Stimulated activated CD4-positive, alpha-beta T cell treated with anti-CD3 and anti-CD28 coated beads, Interleukin-12 subunit alpha, Interleukin-12 subunit beta, amount 100 ng/mL, for 48 hours (primary cell): Measurements from ENCODE around the gene GPN2.
"Not testable (repeated sequence)": the region's sequence is repeated elsewhere in the genome, so short reads cannot be mapped to it uniquely, and the experiment has no call there.

Experiments
- DNase-seq, 3 donors: peaks; one replicate each; pipeline ENCODE4 v3.0.0-alpha.2; 2020; ENCODE audit warnings: low read depth in 2 of 3, low spot score in 1 of 3

The GPN2 gene

GRCh38 chr1:26858160-26858559 is 31.9 kb downstream of the GPN2 start:
- DNase-seq = no peak

GRCh38 chr1:26857473-26858060 is 32.5 kb downstream of the GPN2 start:
- no peak for DNase-seq

DNA sequence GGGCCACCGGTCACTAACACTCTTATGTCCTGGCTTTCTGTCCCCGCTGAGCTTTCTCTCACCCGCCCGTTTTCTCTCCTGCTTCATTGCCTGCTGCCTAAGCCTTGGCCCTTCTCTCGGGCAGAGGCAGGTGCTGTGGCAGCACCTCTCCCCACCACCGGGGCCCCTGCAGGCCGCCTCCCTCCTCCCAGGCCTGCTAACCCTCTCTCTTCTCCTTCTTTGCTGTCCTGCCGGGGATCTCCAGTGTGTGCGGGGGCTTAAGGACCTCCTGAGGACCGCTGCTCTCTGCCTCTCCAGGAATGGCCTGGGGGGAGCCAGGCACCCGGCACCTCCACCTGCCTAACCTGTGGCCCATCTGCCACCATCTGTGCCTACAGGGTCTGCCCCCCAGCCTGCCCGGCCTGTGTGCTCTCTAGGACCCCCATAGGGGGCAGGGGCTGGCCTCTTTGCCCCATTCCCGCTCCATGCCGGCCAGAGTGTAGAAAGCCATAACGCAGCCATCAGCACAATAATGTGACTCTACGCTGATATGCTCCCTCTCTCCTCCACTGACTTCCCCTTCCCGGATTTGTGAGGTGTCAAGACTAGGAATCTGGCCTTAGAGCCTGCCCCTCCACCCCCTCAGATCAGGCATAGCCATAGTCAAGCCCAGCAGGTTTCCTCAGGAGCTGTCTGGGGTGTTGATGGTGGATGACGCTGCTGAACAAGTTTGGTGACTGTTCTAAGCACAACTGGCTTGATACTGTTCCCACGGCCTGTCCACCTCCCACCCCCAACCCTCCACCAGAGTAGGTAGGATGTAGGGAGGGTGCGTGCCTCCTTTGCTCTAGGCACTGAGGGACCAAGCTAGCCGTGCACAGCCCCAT is 33.2 kb downstream of the GPN2 start:
- no peak for DNase-seq

GRCh38 chr1:26856181-26856580 is 33.9 kb downstream of the GPN2 start:
- DNase-seq = no peak

DNA sequence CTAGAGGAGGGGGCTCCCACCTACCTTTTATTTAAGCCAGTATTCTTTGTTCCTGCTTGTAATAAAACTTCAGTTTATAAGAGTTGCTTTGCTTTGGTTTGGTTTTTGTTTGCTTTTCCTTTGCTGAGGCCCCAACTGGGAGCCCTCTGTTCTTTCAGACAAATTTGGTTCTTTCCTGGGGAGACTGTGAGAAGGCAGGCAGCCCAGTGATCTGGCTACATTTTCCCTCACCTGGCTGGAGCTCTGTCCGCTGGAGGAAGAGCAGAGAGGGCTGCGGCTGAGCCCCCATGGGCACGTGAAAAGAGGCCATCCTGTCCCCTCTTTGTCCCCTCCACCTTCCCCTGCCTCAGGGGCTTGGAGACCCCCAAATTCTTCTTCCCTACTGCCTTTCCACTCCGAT is 34.4 kb downstream of the GPN2 start:
- no peak for DNase-seq

GRCh38 chr1:26854906-26855305 is 35.2 kb downstream of the GPN2 start:
- DNase-seq = no peak

DNA sequence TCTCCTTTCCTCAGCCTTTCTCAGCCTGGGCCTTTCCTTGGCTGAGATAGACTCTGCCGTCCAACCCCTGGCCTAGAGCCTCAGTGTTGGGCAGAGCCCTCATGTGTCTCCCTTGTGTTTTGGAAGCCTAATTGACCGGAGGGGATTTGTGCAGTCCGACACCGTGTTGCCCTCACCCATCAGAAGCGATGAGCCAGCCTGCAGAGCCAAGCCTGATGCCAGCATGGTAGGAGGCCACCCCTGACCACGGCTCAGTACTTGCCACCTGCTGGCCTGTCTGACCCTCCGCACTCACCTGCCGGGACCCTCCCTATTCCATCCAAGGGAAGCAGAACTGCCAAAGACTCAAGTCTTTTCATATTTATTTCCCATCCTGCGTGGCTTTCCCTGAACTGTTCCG is 36.5 kb downstream of the GPN2 start:
- no peak for DNase-seq

- DNase-seq = peak; percentile 57 to 77 (median 74)
Measured at GRCh38 chr1:26853156-26853555, 36.9 kb downstream of the GPN2 start.

- DNase-seq = no peak
Measured at GRCh38 chr1:26852701-26853100, 37.4 kb downstream of the GPN2 start.

DNA sequence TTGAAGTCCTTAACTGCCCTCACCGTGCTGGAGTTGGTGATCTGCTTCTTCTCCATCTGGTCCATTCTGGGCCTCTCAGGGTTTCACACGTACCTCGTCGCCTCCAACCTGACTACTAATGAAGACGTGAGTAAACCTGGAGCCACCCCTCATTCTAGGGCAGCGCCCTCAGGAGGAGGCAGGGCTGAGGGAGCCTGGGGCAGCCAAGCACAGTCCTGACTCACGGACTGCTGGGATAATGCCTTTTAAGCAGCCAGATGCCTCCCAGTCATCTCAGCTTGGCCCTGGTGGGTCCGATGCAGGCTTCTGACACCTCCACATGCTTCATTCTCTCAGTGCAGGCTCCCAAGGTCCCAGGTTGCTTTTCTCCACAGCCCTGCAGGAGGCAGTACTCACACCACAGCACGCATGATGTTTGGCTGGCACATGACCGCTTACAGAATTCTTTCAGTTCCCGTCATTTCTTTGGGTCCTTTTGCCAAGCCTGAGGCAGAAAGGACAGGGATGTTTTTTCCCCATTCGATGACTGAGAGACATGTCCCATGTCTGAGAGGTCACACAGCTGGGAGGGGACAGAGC is 38.9 kb downstream of the GPN2 start:
- DNase-seq = no peak

GRCh38 chr1:26848941-26849774 is 40.9 kb downstream of the GPN2 start:
- DNase-seq = no peak

DNA sequence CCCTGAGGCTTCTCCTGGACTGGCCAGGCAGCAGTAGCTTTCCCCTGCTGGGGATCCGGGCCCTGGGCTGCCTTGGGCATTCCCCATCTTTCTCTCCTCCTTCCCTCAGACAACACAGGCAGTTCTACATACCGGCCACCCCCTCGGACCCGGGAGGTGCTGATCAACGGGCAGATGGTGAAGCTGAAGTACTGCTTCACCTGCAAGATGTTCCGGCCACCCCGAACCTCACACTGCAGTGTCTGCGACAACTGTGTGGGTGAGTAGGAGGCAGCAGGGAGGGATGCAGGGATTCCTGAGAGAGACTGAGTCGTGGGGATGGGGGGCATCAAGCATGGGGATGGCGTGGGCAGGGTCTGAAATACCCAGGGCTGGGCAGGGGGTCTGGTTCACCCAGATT is 41.6 kb downstream of the GPN2 start:
- no peak for DNase-seq

DNA sequence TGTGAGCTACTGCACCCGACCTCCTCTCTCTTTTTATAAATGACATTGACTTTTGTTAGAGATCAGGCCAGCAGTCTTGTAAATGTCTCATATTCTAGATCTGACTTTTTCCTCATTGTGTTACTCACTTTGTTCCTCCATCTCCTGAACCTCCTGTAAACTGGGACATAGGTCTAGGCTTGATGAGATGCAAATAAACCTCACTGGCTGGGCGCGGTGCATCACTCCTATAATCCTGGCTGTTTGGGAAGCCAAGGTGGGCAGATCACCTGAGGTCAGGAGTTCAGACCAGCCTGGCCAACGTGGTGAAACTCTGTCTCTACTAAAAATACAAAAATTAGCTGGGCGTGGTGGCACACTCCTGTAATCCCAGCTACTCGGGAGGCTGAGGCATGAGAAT is 42.3 kb downstream of the GPN2 start:
- not testable (repeated sequence) for DNase-seq

GRCh38 chr1:26844424-26845196 is 45.5 kb downstream of the GPN2 start:
- no peak for DNase-seq

DNA sequence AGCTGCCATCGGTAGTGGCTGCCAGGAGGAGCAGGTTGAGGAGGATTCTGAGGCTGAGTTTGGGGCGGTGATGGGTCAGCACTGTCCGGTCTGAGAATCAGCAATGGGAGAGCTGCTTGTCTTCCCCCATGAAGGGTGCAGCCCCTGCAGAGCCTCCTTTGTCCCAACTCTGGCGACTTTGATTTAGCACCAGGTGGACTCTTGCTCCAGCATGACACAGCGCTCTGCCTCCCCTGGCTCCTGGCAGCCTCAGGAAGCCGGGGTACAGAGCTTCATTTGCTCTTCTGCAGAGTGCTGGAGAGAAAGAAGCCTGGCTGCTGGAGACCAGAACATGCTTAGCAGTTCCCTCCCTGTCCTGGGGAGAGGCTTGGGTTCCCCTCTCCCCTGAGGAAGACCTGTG is 50.3 kb downstream of the GPN2 start:
- DNase-seq = no peak

GRCh38 chr1:26839339-26839722 is 50.8 kb downstream of the GPN2 start:
- no peak for DNase-seq

DNA sequence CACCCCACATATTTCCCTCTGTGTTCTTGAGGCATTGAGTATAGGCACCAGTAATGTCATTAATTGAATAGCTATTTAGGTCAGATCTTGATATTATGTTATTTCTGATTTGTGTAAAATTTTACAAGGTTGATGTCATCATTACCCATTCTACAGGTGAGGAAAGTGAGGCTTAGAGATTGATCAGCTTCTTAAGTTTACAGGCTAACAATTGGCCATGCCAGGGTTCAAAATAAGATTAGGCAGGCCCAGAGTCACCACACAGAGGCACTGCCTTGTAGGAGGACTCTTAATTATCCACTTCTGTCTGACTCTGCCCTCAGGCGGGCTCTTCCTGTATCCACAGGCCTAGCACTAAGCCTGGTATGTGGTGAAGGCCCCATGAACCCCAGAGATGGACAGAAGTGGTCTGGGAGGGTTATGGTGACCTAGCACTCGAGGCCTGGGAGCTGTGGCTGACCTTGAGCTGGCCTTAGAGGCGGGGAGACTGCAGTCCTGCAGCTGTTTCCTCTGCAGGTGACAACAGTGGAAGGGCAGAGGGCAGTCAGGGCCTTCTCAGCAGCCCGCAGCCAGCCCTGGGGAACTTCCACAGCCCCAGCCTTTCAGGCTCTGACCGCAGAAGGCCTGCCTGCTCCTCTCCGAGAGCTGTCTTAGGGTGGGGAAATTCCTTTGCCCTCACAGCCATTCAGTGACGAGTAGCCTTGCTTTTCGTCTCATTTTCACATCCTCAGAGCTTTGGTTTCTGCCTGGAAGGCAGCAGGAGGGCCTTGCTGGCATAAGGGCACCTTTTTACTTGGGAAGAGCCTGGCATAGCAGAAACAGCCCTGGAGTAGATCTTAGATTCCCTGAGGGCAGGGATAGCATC is 51.4 kb downstream of the GPN2 start:
- DNase-seq = peak in 1 of 3 donors; percentile 53

DNA sequence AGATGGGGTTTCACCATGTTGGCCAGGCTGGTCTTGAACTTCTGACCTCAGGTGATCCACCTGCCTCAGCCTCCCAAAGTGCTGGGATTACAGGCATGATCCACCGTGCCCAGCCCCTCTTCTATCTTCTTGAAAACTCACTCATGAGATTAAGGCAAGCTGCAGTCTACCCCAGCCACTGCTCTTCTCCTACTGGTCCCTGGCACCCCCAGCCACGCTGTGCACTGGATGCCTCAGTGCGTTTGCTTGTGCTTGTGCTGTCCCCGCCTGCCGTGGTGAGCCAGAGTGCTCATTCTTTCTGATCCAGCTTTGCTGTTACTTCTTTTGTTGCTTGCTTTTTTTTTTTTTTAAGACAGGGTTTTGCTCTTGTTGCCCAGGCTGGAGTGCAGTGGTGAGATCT is 52.4 kb downstream of the GPN2 start:
- not testable (repeated sequence) for DNase-seq

DNA sequence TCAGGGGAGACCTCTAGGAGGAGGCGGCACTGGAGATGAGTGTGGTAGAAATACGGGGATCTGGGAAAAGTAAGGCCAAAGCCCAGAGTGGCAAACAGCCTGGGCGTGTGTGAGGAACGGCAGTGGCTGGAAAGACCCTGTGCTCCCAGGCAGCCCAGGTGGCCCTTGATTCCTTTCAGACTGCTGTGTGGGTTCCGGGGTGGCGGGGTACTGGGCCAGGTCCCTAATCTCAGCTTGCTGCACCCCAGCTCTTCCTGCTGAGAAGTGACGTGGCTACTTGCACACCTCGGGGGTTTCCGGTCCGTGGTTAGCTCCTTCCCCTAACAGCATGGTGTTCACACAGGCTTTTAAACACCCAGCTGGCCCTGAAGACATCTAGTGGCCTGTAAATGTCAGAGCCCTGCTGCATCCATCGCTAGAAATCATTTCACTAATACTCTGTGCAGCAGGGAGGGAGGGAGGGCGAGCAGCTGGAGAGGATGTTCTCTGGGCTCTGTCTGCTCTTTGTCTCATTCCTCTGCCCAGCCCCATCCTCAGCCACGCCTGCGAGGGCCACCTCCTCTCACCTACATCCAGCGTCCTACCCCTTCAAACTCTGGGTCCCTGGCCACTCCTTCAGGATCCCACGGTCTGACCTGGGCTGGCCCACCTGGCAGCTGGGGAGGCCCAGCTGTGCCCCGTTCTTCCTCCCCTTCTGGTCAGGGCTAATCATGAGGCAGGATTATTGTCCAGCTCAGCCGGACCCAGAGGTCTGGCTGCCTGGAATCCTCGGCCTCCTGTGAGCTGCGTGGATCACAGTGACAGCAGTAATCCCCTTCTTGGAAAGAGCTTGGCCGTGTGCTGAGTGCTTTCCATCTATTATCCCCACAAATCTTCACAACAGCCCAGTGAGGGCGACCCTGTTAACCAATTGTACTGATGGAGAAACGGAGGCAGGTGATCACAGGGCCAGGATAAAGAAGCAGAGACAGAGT is 56.4 kb downstream of the GPN2 start:
- DNase-seq = peak; percentile 55 to 69 (median 65)
